NCI-H774 (cell line): Measurements from ENCODE around the gene UNC45B.
"Not testable (repeated sequence)": the region's sequence is repeated elsewhere in the genome, so short reads cannot be mapped to it uniquely, and the experiment has no call there.

Experiments used
- DNase-seq: peaks from one replicate; lab custom pipeline; 2025; lab: John Stamatoyannopoulos, UW

UNC45B gene, protein sequence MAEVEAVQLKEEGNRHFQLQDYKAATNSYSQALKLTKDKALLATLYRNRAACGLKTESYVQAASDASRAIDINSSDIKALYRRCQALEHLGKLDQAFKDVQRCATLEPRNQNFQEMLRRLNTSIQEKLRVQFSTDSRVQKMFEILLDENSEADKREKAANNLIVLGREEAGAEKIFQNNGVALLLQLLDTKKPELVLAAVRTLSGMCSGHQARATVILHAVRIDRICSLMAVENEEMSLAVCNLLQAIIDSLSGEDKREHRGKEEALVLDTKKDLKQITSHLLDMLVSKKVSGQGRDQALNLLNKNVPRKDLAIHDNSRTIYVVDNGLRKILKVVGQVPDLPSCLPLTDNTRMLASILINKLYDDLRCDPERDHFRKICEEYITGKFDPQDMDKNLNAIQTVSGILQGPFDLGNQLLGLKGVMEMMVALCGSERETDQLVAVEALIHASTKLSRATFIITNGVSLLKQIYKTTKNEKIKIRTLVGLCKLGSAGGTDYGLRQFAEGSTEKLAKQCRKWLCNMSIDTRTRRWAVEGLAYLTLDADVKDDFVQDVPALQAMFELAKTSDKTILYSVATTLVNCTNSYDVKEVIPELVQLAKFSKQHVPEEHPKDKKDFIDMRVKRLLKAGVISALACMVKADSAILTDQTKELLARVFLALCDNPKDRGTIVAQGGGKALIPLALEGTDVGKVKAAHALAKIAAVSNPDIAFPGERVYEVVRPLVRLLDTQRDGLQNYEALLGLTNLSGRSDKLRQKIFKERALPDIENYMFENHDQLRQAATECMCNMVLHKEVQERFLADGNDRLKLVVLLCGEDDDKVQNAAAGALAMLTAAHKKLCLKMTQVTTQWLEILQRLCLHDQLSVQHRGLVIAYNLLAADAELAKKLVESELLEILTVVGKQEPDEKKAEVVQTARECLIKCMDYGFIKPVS

DNA sequence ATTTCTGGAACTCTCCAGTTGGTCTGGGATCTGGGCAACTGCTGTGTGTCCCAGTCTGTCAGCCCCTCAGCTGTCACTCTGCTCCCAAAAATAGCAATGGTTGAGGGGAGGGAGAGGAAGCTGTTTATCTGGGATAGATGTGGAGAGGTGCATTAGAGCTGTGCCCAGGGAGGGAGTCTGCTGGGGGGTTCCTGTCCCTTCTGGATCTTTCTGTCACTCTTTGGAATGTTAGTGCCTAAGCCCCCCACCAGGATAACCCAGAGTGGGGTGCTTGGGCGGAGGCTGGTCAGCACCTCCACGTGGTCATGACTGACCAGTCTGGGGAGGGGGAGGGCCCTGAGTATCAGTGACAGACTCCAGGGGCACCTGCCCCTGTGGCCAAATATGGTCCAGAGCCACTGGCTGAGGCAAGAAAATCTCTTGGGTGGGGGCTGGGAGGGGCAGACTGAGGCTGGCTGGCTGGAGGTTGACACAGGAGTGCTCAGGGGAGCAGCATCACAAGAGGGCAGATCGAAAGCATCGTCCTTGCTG is at the start of gene UNC45B:
TSS of gene UNC45B (plus strand) at position 443 of the 531 bp plus-strand sequence. CDS start 447 bp downstream, outside the sequence.
- no peak for DNase-seq

DNA sequence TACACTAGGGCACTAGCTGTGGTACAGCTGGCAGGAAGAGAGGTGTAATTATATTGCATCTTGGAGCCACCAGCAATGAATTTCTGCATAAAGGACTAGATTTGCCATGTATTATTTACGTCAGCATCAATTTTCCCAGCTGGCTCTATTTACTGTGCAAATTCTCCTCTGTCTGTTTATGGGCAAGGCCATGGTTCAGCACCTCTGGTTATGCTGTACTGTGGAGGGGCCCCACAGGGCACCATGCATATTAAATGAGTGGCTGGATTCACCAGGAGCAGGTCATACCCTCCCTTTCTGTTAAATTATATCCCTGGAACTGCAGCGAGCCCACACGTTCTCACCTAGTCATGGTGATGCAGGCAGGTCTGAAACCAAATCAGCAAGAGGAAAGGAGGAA is 47.7 kb upstream of the UNC45B start:
- DNase-seq = no peak

DNA sequence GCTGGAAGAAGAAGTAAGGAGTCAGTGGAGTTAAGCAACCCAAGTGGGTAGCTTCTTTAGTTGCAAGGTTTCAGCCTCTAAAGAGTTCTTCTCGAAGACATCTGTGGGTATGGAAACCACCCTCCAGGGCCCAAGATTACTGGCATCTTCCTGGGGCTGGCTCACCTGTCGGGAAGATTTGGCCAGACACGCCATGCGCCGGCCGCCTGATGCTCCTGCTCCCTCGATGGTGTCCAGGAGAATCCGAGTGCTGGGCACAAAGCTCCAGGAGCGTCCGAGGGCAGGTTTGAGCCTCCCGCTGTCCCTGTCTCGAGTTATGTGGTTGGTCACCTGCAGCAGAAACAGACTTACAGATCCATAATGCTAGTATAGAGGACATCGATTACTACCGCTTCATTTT is 46.6 kb upstream of the UNC45B start:
- DNase-seq = no peak

DNA sequence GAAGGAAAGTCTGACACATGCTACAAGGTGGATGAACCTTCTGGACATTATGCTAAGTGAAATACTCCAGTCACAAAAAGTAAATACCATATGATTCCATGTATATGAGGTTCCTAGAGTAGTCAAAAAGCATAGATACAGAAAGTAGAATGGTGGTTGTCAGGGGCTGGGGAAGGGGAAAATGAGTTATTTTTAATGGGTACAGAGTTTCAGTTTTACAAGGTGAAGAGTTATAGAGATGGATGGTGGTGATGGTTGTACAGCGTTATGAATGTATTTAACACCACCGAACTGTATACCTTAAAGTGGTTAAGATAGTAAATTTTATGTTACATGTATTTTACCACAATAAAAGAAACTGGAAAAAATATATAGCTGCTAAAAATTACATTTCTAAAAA is 45.9 kb upstream of the UNC45B start:
- DNase-seq = no peak

DNA sequence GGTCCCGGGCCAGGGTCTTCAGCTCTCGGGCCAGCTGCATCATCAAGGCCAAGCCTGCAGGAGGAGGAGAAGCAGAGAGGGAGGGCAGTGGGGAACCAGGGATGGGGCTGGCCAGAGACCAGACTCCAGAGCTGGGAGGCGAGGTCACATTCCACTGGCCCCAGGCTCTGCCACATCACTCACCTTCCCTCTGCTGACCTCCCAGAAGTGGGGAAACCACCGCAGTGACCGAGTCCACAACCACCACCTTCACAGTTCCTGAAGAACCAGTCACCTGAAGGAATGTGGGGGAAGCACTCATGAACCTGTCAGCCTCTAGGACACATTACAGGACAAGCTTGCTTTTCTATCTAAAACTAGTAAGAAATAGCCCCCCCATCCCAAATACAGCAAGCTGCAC is 44.3 kb upstream of the UNC45B start:
- no peak for DNase-seq

DNA sequence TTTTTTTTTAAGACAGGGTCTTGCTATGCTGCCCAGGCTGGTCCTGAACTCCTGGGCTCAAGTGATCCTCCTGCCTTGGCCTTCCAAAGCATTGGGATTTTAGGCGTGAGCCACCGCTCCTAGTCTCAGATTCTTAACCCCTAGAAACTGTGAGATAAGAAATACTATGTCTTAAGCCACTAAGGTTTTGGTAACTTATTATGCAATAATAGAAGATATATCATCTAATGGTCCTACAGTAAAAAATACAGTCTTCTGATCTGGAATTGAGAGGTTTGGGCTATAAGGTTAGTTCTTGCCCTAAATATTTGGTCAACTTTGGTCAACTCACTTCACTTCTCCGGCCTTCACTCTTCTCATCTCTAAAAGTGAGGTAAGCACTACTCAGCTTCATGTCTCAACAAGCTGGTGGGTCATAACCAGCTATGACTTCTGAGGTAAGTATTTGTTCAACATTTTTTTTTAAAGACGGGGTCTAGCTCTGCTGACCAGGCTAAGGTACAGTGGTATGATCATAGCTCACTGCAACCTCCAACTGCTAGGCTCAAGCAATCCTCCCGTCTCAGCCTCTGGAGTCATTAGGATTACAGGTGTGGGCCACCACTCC is 42.7 kb upstream of the UNC45B start:
- DNase-seq = no peak

DNA sequence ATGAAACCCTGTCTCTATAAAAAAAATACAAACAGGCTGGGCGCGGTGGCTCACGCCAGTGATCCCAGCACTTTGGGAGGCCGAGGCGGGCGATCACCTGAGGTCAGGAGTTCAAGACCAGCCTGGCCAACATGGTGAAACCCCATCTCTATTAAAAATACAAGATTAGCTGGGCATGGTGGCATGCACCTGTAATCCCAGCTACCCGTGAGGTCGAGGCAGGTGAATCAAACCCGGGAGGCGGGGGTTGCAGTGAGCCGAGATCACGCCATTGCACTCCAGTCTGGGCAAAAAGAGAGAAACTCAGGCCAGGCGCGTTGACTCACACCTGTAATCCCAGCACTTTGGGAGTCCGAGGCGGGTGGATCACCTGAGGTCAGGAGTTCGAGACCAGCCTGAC is 36.8 kb upstream of the UNC45B start:
- not testable (repeated sequence) for DNase-seq

DNA sequence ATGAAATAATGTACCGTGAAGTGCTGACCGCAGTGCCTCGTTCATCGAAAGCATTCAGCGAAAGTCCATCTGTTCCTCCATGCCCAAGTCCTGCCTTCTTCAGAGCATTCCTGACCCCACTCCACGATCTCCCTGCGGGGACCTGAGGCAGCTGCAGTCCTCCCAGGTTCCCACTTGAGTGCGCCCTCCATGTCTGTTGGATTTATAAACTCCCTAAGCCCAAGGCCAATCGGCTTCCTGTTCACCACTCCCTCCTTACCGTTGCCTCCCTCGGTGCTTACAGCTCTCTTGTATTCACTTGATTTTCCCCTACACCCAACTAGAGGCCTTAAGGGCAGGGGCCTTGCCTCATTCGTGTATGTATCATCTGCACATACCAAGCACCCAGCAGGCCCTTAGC is 30.8 kb upstream of the UNC45B start:
- no peak for DNase-seq

DNA sequence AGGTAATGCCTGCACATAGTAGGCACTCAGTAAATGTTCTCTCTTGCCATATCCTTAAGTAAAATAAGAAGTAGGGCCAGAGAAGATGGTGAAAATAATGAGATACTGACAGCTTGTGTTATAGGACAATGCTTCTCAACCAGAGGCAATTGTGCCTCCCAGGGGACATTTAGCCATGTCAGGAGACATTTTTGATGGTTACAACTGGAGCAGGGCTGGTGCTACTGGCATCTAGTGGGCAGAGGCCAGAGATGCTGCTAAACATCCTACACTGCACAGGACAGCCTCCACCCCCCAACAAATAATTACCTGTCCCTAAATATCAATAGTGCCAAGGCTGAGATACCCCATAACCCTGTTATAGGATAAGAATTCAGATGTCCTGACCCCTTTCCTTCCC is 29.6 kb upstream of the UNC45B start:
- no peak for DNase-seq

DNA sequence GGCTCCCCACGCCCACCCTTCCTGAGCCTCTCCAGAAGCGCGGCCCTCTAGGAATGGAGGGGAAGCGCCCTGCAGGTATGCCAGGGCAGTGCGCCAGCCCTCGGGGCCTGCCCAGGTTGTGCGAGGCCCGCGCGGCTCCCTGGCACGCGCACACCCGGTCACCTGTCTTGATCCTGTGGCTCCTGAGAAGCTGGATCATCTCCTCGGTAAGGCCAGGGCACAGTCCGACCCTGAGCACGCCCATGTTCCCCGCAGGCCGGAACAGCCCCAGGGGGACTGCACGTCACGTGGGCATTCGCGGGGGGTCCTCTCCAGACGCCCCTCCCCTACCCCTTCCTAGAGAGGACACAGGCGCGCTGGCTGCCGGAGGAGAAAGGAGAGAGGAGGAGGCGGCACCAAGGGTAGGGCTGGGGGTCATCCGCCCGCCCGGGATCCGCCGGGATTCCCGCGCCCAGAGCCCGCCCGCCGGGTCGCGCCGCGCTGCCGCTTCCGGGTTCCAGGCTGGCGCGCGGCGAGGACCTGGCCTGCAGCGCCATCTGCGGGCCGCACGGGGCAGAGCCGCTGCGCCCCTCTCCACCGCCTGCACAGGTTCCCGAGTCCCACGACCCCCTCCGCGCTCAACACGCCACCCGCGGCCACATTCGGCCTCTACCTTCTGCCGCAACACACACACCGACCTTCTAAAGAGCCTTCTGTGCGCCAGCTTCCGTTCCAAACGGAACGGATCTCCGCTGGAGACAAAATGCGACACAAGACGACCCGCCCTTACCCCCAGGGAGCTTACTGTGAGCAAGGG is 28.0 kb upstream of the UNC45B start, which contains the start of gene RAD51D:
TSS of gene RAD51D (minus strand) at position 491 of the 796 bp plus-strand sequence. CDS start at position 244, 247 bp downstream.
- peak; percentile 87 for DNase-seq

DNA sequence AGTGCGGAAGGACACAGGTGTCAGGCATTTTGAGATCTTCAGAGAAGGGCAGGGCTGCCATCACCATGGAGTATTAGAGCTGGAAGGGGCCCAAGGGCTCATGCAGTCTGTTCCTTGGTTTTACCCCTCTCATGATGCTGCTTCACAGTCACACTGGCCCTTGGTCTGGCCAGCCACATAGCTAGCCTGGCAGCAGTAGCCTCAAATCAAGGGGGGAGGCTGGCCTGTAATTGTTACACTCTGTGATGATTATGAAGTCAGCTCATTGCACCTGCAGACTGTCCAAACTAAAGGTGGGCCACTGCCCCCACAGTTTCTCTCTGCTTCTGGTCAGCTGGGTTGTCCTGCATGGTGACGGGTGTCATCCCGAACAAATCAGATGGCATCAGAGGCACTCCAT is 26.3 kb upstream of the UNC45B start, which contains the start of gene FNDC8:
TSS of gene FNDC8 (plus strand) at position 301 of the 400 bp plus-strand sequence. CDS start at position 380, 79 bp downstream.
- DNase-seq = no peak

DNA sequence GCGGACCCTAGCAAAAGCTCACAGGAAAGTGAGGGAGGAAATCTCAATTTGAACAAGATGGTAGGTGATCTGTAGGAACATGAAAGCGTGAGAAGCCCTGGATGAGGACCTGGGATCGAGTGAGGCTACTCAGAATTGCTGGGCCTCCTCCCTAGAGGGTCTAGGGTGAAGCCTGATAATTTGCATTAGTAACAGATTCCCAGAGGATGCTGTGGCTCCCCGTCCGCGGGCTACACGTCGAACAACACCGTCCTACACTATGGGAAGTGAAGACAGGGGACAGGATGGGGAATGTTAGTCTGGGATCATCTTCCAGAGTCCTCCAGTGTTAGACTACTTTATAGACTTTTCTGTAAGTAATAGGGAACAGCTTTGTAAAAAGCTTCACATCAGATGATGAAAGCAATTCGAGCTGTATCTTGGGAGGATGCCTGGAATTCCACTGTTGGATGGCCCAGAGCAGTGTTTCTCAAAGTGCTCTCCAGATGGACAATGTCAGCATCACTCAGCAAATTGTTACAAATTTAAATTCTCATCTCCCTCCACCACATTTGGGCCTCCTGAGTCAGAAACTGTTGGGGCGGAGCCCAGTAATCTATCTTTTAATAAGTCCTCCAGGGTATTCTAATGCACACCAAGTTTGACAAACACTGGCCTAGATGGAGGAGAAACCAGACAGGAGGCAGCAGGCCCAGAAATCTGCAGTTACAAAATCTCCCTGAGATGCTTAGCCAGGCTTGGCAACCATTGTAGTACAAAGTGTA is 19.7 kb upstream of the UNC45B start:
- no peak for DNase-seq

DNA sequence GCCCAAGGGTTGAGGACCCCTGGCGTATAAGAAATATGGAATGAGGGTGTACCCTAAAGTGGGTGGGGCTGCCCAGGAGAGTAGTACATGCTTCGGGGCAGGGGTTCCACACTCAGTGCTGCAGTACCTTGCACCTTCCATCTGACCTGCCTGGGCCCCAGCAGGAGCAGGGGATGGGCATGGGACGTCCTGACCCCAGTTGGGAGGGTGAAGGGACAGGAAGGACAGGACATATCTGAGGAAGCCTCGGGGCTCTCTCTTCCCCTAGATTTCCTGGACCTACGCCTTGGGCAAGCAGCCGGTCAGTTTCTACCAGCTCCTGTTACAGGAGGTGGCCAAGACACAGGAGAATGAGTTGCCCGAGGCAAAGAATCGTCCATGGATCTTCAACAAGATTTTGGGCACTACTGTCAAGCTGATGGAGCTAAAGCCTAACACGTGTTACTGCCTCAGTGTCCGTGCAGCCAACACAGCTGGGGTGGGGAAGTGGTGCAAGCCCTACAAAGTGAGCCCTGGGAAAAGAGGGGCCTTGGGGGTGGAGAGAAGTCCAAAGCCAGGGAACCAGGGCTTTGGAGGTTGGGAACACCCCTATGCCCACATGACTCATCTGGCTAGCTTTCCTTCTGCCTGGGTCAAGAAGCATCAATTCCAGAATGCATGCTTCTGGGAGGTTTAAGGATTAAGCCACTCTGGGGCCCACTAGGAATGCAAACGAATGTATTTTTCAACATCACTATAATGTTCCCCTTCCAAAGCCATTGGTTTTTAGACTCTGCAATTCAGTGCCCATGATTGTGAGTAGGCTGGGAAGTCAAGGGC is 18.3 kb upstream of the UNC45B start:
- no peak for DNase-seq

DNA sequence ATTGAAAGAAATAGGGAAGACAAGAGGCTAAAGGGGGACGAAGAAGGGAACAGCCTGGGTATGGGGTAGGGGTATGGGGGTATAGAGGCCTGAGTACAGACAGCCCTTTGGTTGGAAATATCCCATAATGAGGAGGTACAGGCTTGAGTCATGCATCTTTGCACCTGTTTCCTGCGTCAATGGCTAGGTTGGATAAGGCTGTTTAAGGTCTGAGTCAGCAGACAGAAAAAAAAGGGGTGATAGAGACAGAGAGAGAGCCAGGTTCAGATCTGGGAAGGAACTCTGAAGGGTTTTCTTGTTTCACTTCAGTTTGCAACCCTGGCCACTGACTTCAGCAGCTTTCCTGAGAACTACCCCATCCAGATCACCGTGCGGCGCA is 17.7 kb upstream of the UNC45B start:
- DNase-seq = no peak

DNA sequence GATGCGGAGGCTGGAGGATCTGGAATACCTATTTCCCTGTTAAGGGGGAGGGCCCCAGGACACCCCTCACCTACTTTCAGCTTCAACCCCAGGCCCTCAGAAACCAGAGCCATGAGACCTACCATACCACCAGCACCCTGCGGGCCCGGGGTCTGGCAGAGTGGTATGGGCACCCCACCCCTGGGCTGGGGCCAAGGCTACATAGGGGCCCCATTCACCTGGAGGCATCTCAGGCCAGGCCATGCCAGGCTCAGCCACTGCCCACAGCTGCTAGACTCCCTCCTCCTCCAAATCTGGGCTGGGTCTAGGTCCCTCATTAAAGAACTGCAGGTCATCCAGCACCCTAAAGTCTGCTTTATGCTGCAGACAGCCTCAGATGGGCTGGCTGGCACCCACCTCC is 17.2 kb upstream of the UNC45B start:
- no peak for DNase-seq

DNA sequence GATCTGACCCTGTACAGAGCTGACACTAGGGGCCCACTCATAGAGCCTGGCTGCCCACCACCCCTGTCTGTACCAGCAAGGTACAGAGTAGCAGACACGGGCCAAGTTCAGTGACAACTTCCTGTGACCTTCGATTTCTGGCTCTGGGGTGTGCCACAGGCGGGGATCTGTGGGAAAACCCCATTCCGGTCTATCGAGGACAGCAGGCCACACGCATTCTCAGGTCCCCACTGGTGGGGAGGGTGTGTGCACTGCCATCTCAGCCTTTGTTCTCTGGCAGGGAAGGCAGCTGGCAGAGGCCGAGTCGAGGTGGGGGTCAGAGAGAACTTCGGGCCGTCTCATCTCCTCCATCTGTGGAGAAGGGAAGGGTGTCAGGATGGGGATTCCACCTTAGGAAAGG is 15.5 kb upstream of the UNC45B start:
- no peak for DNase-seq

DNA sequence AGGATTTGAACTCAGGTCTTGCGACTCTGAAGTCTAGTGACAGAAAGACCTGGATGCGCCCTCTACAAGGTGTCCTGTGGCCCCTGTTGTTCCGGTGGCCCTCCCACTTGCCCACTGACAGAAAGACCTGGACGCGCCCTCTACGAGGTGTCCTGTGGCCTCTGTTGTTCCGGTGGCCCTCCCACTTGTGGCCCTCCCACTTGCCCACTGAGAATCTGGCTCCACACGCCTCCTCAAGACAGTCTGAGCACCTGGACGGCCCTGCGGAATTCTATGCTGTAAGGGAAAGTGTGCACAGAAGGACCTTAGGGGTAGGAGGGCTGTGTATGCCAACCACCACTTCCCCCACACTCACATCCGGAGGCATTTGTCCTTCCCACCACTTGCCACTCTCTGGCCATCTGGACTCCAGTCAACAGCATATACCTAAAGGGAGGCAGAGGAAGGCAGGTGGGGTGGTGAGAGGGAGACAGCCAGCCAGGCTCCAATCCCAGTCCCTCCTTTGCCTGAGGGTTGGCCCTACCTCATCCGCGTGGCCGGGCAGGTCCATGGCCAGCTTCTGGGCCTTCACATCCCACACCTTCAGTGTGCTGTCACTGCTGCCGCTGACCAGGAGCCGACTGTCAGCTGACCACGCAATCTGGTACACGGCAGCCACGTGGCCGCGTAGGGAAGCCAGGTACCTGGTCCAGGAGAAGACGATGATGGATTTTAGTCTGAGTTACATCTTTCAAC is 14.6 kb upstream of the UNC45B start:
- DNase-seq = no peak

DNA sequence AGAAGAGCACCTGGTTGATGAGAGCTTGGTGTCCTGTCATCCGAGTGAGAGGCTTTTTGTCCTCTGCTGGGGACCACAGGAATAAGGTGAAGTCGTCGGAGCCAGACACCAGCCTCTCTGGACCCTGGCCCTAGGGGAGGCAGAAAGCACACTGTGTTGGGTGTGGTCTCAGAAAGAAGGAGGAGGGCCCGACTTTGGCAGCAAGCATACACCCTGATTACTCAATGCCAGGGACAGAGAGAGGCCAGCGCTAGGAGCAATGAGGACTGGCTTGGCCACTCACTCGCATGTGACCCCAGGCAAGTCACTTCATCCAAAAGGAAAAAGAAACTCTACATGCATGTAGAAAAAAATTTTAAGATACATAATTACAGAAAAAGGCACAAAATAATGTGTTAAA is 12.3 kb upstream of the UNC45B start:
- no peak for DNase-seq

DNA sequence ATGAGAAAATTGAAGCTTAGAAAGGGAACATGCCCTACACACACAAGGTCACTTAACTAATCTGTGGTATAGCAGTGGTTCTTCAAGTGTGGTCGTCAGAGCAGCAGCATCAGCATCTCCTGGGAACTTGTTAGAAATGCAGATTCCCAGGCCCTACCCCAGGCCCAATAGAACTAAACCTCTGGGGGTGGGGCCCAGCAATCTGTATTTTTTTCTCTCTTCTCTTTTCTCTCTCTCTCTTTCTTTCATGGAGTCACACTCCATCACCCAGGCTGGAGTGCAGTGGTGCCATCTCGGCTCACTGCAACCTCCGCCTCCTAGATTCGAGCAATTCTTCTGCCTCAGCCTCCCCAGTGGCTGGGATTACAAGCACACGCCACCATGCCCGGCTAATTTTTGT is 9.4 kb upstream of the UNC45B start:
- DNase-seq = no peak
